HG03457 (cell line): Measurements from ENCODE around the gene ANKRD31.
"Not testable (repeated sequence)": the region's sequence is repeated elsewhere in the genome, so short reads cannot be mapped to it uniquely, and the experiment has no call there.

Experiments used
- ATAC-seq: cut with Tn5 transposase; IDR thresholded peaks from one replicate; pipeline ENCODE4 v1.9.1; 2021; ENCODE audit warnings: moderate number of reproducible peaks; ENCODE audit not compliant: unreplicated experiment

Gene ANKRD31

DNA sequence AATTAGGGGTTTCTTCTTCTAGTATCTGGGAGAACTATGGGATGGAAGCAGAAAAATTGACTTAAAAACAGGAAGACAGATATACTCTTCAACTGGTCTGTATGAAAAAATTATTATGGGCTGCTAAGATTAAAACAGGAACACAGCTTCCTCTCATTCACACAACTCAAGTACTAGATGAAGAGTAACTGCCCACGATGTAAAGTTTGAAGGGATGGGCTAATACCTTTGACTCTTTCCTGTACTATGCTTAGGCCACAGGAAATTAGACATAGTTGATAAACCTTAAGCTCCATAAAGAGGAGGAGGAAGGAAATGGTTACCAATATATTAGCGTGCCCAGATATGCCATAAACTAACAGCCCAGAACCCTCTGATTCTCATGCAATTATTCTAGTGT, 88.6 kb downstream of the ANKRD31 start:
- no peak for ATAC-seq

- ATAC-seq = no peak
These were observed 94.0 kb downstream of the ANKRD31 start for GRCh38 chr5:75142566-75143136.

DNA sequence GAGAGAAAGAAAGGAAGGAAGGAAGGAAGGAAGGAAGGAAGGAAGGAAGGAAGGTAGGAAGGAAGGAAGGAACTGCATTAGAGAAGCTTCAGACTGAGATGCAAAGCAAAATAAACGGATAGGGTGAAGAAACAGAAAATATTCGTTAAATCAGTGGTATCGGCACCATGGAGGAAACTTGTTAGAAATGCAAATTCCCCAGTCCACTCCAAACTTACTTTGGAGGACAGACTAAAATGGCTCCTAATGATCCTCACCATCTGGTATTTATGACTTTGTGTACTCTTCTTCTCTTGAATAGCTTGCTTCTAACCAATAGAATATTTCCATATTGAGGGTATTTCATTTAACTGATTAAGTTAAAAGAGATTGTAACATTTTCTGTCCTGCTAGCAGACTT, 96.4 kb downstream of the ANKRD31 start:
- ATAC-seq = no peak

GRCh38 chr5:75138689-75139088, 98.0 kb downstream of the ANKRD31 start:
- ATAC-seq = no peak

DNA sequence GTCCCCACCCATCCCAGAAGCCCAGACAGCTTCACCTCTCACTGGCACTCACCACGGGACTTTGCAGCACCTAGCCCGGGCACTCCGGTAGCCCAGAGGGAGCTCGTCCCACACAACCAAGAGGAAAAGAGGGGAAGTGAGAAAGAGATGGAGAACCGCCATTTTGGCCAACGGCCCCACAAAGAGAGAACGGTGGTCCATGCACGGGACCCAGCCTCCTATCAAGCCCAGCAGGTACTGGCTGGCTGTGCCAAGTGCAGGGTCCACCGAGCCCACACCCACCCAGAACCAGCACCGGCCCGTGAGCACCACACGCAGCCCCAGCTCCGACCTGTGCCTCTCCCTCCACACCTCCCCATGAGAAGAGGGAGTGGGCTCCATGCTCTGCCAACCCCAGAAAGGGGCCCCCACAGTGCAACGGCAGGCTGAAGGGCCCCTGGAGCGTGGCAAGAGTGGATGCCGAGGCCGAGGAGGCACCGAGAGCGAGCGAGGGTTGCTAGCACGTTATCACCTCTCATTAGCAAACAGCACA, 105.8 kb downstream of the ANKRD31 start:
- no peak for ATAC-seq

GRCh38 chr5:75116856-75117255, 119.8 kb downstream of the ANKRD31 start:
- ATAC-seq = no peak

DNA sequence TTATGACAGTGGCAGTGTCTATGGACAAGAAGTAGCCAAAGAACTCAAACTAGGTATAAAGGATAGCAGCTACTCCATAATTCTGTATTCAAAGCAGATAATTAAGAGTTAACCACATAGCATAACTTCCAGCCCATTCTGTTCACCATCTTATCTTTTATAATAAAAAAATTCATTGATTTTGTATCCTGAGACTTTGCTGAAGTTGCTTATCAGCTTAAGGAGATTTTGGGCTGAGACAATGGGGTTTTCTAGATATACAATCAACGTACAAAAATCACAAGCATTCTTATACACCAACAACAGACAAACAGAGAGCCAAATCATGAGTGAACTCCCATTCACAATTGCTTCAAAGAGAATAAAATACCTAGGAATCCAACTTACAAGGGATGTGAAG, 122.4 kb downstream of the ANKRD31 start:
- ATAC-seq = not testable (repeated sequence)

DNA sequence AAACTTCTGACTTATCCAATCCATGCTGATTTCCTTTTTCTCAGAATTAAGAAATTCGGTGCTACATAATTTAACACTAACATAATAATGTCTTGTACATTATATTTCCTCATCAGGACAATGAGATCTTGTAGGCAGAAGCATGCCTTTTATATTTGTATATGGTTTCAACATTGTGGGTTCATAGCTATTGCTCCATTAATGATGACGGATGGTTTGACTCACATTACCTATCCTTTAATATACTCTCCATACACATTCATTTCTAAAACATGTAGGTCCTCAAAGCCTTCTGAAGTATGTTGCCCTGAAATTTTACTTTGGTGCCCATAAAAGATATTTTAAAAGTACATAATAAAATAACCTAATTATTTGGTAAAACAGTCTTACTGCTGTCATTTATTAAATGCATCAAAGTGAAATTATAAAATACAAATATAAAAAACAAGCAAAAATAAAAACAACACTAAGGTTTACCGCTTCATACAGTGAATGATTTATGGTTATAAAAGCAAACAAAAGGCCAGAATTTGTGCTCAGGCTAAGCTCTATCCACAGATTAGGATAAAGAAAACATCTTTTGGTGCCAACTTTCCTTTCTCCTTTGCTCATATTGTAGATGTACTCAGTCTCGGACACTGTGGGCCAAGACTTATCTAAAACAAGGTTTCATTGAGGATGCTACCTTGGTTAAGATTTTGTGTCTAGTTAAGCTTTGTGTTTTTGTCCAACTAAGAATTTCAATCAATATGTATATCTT, 123.1 kb downstream of the ANKRD31 start:
- ATAC-seq = no peak

- no peak for ATAC-seq
These were observed 127.6 kb downstream of the ANKRD31 start for GRCh38 chr5:75108931-75109596.

DNA sequence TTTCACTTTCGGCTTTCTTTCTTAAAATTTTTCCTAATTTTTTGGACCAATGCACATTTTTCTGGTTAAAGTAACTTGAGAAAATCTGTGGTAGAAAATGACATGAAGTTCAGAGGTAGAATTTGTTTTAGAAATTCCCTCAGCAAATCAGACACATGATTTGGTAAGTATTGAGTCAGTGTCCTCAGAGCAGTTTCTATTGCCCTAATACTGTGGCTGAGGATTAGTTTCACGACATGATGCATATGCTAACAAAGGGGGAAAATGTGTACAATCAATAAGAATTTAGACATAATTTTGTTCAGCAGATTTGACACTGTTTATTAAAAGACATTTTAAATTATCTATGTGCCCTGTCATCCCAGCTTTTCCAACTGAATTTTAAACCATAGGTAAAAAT, 128.2 kb downstream of the ANKRD31 start:
- ATAC-seq = no peak

- not testable (repeated sequence) for ATAC-seq
These were observed 140.7 kb downstream of the ANKRD31 start for GRCh38 chr5:75095956-75096355.

GRCh38 chr5:75091597-75091996, 145.1 kb downstream of the ANKRD31 start:
- ATAC-seq = no peak

GRCh38 chr5:75089662-75090061, 147.0 kb downstream of the ANKRD31 start:
- ATAC-seq = no peak

DNA sequence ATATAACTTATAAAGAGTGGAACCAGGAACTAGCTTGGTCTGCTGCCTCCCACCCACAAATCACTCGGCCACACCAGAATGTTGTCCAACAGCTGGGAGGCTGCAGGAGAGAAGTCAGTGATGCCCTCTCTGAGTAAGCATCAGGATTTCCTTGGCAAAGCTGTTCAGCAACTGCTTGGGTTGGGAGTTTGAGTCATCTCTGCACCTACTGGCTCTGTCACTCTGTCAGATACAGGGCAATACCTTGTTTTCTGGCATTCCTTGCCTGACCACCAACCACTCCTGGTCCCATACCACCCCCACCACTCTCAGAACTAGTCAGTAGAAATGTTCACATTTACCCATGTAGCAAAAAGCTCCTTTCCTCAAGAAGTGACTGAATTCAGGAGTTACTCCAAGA, 147.5 kb downstream of the ANKRD31 start:
- no peak for ATAC-seq

GRCh38 chr5:75088648-75089047, 148.0 kb downstream of the ANKRD31 start:
- ATAC-seq = no peak

DNA sequence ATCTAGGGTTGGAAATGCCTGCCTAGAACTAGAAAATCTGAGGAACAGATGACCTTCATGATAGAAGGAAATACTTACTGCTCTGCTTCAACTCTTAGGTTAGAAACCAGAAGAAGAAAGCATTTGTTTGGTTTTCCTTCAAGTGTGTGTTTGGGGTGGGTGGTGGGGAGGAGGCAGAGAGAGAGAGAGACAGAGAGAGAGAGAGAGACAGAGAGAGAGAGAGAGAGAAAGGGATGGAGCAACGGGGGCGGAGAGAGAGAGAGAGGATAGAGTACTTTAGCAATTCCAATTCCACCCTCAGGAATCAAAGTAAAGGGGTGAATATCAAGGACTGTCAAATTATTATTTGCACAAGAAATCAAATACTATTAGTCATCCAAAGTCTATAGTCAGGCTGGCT, 155.2 kb downstream of the ANKRD31 start:
- no peak for ATAC-seq

DNA sequence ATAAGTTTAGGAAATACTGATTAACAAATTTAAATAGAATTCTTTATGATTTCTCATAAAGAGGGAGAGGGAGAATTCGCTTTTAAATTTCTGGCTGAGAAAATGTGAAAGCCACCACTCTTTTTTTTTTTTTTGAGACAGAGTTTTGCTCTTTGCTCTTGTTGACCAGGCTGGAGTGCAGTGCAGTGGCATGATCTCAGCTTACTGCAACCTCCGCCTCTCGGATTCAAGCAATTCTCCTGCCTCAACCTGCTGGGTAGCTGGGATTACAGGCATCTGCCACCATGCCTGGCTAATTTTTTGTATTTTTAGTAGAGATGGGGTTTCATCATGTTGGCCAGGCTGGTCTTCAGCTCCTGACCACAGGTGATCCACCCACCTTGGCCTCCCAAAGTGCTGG, 157.3 kb downstream of the ANKRD31 start:
- ATAC-seq = not testable (repeated sequence)

DNA sequence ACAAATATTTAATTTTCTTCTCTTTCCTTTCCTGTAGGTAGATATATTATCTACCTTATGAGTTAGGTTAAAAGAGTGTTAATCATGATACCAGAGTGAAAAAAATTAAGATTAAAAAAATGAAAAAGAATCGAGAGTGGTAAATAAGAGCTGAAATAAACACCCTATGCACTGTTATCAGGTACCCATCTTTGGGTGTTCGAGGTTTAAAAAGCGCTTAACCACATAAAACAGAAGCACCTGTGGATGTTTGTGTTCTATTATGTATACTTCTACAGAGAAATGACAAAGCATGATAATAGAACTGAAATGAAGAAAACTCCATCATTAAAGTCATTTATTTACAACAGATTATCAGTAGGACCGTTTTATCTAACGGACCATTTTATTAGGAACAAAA, 158.7 kb downstream of the ANKRD31 start:
- ATAC-seq = no peak

- no peak for ATAC-seq
These were observed 164.6 kb downstream of the ANKRD31 start for GRCh38 chr5:75072061-75072460.

- no peak for ATAC-seq
These were observed 165.6 kb downstream of the ANKRD31 start for GRCh38 chr5:75071100-75071499.

- no peak for ATAC-seq
These were observed 169.2 kb downstream of the ANKRD31 start for GRCh38 chr5:75067434-75067833.

- ATAC-seq = no peak
These were observed 173.7 kb downstream of the ANKRD31 start for GRCh38 chr5:75062925-75063531.
